Pancreas (tissue), 10 donors: Measurements from ENCODE around the gene ZNF592. TPM values are rescaled to one million over a fixed set of nuclear protein-coding genes. Genes with fewer than 3 reads are reported as not detected.
A peak's percentile ranks its signal among the peaks of the same experiment; 100 is the strongest.
"Not testable (repeated sequence)": the region's sequence is repeated elsewhere in the genome, so short reads cannot be mapped to it uniquely, and the experiment has no call there.

Source experiments
- ATAC-seq, 4 donors: fragments of 200-7000 bp; cut with Tn5 transposase; one replicate each; pipeline versions ENCODE4 v1.8.0 to v1.9.1; 2020; ENCODE audit warnings: mild to moderate bottlenecking in 4 of 4, moderate library complexity in 4 of 4
- DNase-seq, 6 donors: peaks; one replicate each; pipeline ENCODE4 v3.0.0-alpha.2; 2020
- FAIRE-seq: peaks from 2 replicates; lab custom pipeline; 2012; peaks lifted over from hg19 to GRCh38; lab: Jason Lieb, UNC
- H3K27ac ChIP-seq, 4 donors: fragments of 200-600 bp; sonication (generic); 1 replicate in 3 of 4; 2 replicates in 1 of 4; pipeline versions ENCODE4 v1.5.0 to v1.8.0; 2020
- H3K27me3 ChIP-seq, 4 donors: fragments of 200-600 bp; one replicate each; pipeline ENCODE4 v1.8.0; 2021
- H3K36me3 ChIP-seq, 3 donors: fragments of 200-600 bp; sonication (generic) in 1 of 3; one replicate each; pipeline versions ENCODE4 v1.5.0 to v1.8.0; 2020 to 2021
- H3K4me1 ChIP-seq, 3 donors: fragments of 200-600 bp; one replicate each; pipeline ENCODE4 v1.8.0; 2021
- H3K4me3 ChIP-seq, 4 donors: fragments of 200-600 bp; sonication (generic) in 2 of 4; one replicate each; pipeline versions ENCODE4 v1.5.0 to v1.8.0; 2020 to 2021
- H3K9me3 ChIP-seq, 4 donors: fragments of 200-600 bp; one replicate each; pipeline ENCODE4 v1.8.0; 2021
- CTCF ChIP-seq, 4 donors: fragments of 200-600 bp; sonication (generic) in 3 of 4; IDR thresholded peaks; one replicate each; pipeline versions ENCODE4 v1.5.0 to v1.8.0; 2021; ENCODE audit warnings: antibody characterized with exemption in 4 of 4
- WGBS, 2 donors: extraction: QIAGEN DNeasy Blood & Tissue Kit; methylation state at CpG; one replicate each; pipeline ENCODE4 v1.1.7; 2013; 5-methylcytosine and 5-hydroxymethylcytosine counted together
- intact Hi-C, 3 donors: fragments of 100-400 bp; cut with DNase I; formaldehyde crosslinking; loops; one replicate each; pipeline versions ENCODE4 v1.11.1 to v1.14.2; 2022
- polyA plus RNA-seq, 2 donors: library from polyadenylated mRNA; stranded (reverse); fragments of 200-250 nt; gene quantifications; one replicate each; pipeline ENCODE4 v1.2.3, GENCODE V29; 2013
- total RNA-seq, 6 donors: library from RNA; stranded (reverse); fragmentation: NEBNext Ultra II Directional in 4 of 6; extraction: Animal tissue kit (Norgen Biotek cat#: 25700) in 4 of 6; gene quantifications; one replicate each; pipeline versions ENCODE4 v1.2.1 to v1.2.4, GENCODE V29; 2021 to 2023
- donor health status: healthy with polysubstance abuse.
- donor health status: DM: no; HTN: no; CAD: no; lungs with moderate emphysema.
- donor health status: DM: no; HTN: no; CAD: no.
- donor health status: control.
- donor health status: control.
- donor health status: Bipolar disorder and iron deficiency.
- donor health status: DM: yes; HTN: yes; CAD: no.
- donor health status: DM: no; HTN: no; CAD: no.
- donor health status: DM: no; HTN: no; CAD: no.
- donor health status: DM: yes; HTN: yes; CAD: no.

The ZNF592 gene
- total and polyA plus RNA-seq, 8 donors, result 9.1 to 16.6 (median 12.0) TPM

- intact Hi-C loops, result no loop called here
- peaks cover 35 to 45% (median 40%) of the 10 kb centered on the region in 3 donors for H3K4me1 ChIP-seq
- ATAC-seq, result no peak
- WGBS, 2 donors, result 91 to 95% methylated on average over 1 of the region's 1 CpG
- no peaks in the 10 kb centered on the region for H3K27me3 ChIP-seq
- no peak for DNase-seq
- no peak for FAIRE-seq
- no peak overlapping the region for H3K4me3 ChIP-seq
- H3K27ac ChIP-seq, result peak overlapping the region in 3 of 4 donors; percentile 17 to 71 (median 57)
- TF ChIP-seq CTCF (IDR thresholded peaks at IDR 0.05), result no peak
- no peaks in the 10 kb centered on the region for H3K36me3 ChIP-seq
- no peaks in the 10 kb centered on the region for H3K9me3 ChIP-seq
Measured at GRCh38 chr15:84752195-84752594, 3.8 kb downstream of the ZNF592 start.

GRCh38 chr15:84752700-84753099, 4.3 kb downstream of the ZNF592 start:
- DNase-seq (peak in 1 of 6 donors; percentile 17), FAIRE-seq (no peak), ATAC-seq (no peak)
- Histone ChIP-seq H3K4me3 (no peak overlapping the region), H3K27ac (peak overlapping the region in 3 of 4 donors; percentile 17 to 71 (median 57)), H3K4me1 (peaks cover 35 to 45% (median 39%) of the 10 kb centered on the region in 3 donors), H3K27me3 (no peaks in the 10 kb centered on the region), H3K9me3 (no peaks in the 10 kb centered on the region), H3K36me3 (no peaks in the 10 kb centered on the region)
- intact Hi-C loops, result no loop called here
- 16 to 21% methylated on average over 3 of the region's 3 CpGs for WGBS, 2 donors
- no peak for TF ChIP-seq CTCF (IDR thresholded peaks at IDR 0.05)

GRCh38 chr15:84754889-84755288, 6.5 kb downstream of the ZNF592 start:
- not testable (repeated sequence) for H3K36me3 ChIP-seq, DNase-seq, H3K9me3 ChIP-seq, H3K4me3 ChIP-seq, ATAC-seq, FAIRE-seq, H3K27me3 ChIP-seq
- Histone ChIP-seq H3K27ac (peak overlapping the region in 2 of 4 donors; percentile 24 to 71), H3K4me1 (peaks cover 42 to 52% (median 48%) of the 10 kb centered on the region in 3 donors)
- intact Hi-C loops, result loop anchor here in 1 of 3 donors (5.0 kb wide), 1 partner anchor 42 kb away; no protein-coding TSS in a partner anchor
- 55 to 83% methylated on average over 4 of the region's 4 CpGs for WGBS, 2 donors

- no peak for TF ChIP-seq CTCF (IDR thresholded peaks at IDR 0.05)
- Histone ChIP-seq H3K36me3 (no peaks in the 10 kb centered on the region), H3K27me3 (no peaks in the 10 kb centered on the region), H3K4me1 (peaks cover 43 to 51% (median 45%) of the 10 kb centered on the region in 3 donors), H3K27ac (peak overlapping the region in 1 of 4 donors; percentile 23), H3K9me3 (no peaks in the 10 kb centered on the region), H3K4me3 (no peak overlapping the region)
- ATAC-seq (no peak), DNase-seq (no peak), FAIRE-seq (no peak)
- intact Hi-C loops, result loop anchor here in 1 of 3 donors (5.0 kb wide), 1 partner anchor 41 kb away; no protein-coding TSS in a partner anchor
- WGBS, 2 donors, result 93% methylated on average over 1 of the region's 1 CpG
Measured at GRCh38 chr15:84755736-84756527, 7.5 kb downstream of the ZNF592 start.

GRCh38 chr15:84759018-84759417, 10.6 kb downstream of the ZNF592 start:
- WGBS, 2 donors, result 86 to 91% methylated on average over 1 of the region's 1 CpG
- no peak overlapping the region for H3K27ac ChIP-seq
- no peak for TF ChIP-seq CTCF (IDR thresholded peaks at IDR 0.05)
- H3K9me3 ChIP-seq, result no peaks in the 10 kb centered on the region
- no peaks in the 10 kb centered on the region for H3K36me3 ChIP-seq
- H3K4me3 ChIP-seq, result no peak overlapping the region
- peaks cover 36 to 55% (median 46%) of the 10 kb centered on the region in 3 donors for H3K4me1 ChIP-seq
- no peak for DNase-seq
- no peak for FAIRE-seq
- H3K27me3 ChIP-seq, result no peaks in the 10 kb centered on the region
- no peak for ATAC-seq
- intact Hi-C loops, result loop anchor here in 1 of 3 donors (5.0 kb wide), 1 partner anchor 38 kb away; no protein-coding TSS in a partner anchor
